HG02981 (cell line): ENCODE data around the gene MDM4.
"Not testable (repeated sequence)": the region's sequence is repeated elsewhere in the genome, so short reads cannot be mapped to it uniquely, and the experiment has no call there.

Experiments
- ATAC-seq: cut with Tn5 transposase; IDR thresholded peaks from one replicate; pipeline ENCODE4 v1.9.1; 2021; ENCODE audit warnings: mild to moderate bottlenecking, moderate library complexity; ENCODE audit not compliant: unreplicated experiment

The MDM4 gene

GRCh38 chr1:204560002-204560401 is 43.8 kb downstream of the MDM4 start:
- ATAC-seq: not testable (repeated sequence)

DNA sequence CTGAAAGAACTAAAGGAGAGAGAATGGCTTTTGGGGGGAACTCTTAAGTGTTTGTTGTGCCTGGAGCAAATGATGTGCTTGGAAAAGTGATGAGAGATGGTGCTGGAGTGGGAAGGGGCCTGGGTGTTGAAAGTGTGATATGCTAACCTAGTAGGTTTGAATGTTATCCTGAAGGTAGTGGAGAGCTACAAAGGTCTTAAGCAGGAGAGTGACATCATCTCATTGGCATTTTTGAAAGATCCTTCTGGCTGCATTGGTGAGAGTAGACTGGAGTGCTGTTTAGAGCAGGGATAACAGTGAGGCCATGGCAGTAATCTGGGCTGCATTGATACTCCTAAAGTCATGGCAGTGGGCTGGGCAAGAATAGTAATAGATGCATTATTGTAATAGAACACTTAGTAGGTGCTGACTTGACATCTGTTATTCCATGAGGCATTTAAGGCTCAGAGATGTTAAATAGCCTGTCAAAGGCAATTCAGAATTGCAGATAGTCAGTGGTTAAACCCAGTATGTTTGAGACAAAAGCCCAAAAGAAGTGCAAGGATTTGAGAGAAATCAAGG is 44.5 kb downstream of the MDM4 start:
- ATAC-seq: no peak

GRCh38 chr1:204562075-204562990 is 46.1 kb downstream of the MDM4 start:
- ATAC-seq: no peak

GRCh38 chr1:204563307-204563706 is 47.1 kb downstream of the MDM4 start:
- ATAC-seq: no peak

DNA sequence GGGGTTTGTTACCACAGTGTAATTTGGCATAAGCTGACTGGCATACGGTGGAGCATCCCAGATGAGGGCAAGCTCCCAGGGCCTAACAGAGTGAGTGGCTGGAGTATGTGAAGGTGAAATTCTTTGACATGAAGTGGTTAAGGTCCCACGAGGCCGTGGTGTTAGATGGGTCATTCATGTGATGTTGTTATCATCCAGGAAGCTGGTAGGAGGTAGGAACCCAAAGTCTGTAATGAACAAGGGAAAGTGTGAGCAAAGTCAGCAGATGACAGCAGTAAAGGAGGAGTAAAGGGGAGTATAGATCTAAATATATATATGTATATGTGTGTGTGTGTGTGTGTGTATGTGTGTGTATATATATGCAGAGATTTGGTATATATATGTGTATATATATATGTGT is 47.6 kb downstream of the MDM4 start:
- ATAC-seq: no peak

DNA sequence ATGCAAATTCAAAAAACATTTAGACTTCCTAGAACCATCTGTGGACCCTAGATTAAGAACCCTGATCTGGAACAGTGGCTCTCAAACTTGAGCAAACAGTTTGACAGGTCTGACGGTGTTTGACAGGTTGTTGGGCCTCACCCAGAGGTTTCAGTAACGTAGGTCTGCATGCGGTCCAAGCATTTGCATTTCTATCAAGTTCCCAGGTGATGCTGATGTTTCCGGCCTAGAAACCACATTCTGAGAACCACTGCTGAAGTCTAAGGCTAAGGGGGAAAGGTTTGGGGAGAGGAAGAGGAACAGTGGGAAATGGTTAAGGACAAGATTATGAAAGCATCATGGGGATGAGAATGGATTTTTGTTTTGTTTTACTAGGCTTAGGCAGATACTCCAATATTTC is 48.6 kb downstream of the MDM4 start:
- ATAC-seq: peak; percentile 86

GRCh38 chr1:204565617-204566582 is 49.7 kb downstream of the MDM4 start:
- peak; percentile 53 for ATAC-seq

- no peak for ATAC-seq
Observed at GRCh38 chr1:204566583-204566955, 50.4 kb downstream of the MDM4 start.

DNA sequence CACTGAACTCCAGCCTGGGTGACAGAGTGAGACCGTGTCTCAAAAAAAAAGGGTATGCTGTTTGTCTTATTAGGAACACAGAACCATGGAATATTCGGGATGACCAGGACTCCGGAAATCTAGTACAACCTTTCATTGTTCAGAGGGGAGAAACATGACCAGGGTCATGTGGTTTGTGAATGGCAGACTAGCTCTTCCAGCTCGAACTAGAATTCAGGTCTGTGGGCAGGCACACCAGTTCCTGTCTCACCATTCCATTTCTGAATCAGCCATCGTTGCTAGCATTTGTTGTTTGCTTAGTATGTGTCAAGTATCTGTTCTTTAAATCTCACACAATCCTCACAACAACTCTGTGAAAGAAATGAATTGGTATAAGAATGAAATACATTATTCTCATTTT is 50.9 kb downstream of the MDM4 start:
- no peak for ATAC-seq

DNA sequence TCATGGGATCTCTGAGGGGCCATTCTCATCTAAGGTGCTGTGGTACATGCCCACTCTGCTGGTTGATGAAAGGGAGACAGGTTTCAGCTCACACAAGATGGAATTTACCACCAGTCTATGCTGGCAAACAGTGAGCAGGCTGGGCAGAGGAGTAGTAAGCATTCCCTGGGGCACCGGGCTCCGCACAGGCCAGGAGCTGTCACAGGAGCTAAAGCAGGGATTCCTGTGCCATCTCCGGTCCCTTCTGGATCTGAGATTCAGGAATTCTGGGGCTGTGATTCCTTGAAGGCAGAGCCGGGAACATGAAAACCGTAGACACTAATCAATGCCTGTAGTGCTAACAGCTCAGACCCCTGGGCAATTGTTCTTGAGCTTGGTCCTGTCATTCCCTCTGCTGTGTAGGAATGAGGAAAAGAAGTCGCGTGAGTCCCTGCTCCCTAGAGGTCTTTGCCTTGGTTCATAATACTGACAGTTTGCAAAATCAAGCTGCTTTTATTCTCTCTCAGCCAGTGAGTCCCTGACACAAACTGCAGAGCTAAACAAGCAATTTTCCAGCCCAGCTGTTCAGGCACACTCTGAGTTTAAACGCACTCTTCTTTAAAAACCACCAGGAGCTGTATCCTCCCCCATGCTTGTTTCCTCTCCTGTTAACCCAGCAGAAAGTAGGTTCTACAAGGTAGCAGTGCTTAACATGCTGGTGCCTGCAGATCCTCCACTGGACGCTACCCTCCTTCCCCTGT is 52.5 kb downstream of the MDM4 start:
- ATAC-seq: no peak

DNA sequence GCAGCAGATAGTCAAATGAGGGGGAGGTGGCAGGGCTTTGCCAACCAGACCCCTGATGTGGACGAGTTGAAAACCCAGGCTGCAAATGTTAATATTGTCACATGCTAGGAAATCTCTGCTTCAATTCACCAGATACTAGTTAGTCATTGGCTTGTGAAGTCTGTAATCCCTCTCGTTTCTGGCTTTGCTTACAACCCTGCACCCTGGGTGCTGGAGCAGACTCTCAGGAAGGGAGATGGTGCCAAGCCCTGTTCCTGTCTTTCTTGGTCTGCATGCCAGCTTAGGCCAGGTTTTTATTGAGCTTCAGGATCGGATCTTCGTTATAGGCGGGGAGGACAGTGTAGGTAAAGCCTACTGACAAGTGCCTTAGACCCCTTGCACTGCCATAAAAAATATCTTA is 53.3 kb downstream of the MDM4 start:
- ATAC-seq: no peak

DNA sequence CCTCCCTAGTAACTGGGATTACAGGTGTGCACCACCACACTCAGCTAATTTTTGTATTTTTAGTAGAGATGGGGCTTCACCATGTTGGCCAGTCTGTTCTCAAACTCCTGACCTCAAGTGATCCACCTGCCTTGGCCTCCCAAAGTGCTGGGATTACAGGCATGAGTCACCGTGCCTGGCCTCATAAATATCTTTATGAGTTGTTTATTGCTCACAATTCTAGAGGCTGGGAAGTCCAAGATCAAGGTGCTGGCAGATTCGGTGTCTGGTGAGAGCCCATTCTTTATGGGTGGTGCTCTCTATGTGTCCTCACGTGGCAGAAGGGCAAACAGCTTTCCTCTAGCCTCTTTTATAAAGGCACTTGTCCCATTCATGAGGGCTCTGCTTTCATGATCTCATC is 53.8 kb downstream of the MDM4 start:
- not testable (repeated sequence) for ATAC-seq

- no peak for ATAC-seq
Observed at GRCh38 chr1:204571128-204571527, 54.9 kb downstream of the MDM4 start.

GRCh38 chr1:204571631-204572030 is 55.4 kb downstream of the MDM4 start:
- ATAC-seq: no peak

- no peak for ATAC-seq
Observed at GRCh38 chr1:204572923-204573922, 57.0 kb downstream of the MDM4 start.

- no peak for ATAC-seq
Observed at GRCh38 chr1:204574016-204574864, 58.0 kb downstream of the MDM4 start.

DNA sequence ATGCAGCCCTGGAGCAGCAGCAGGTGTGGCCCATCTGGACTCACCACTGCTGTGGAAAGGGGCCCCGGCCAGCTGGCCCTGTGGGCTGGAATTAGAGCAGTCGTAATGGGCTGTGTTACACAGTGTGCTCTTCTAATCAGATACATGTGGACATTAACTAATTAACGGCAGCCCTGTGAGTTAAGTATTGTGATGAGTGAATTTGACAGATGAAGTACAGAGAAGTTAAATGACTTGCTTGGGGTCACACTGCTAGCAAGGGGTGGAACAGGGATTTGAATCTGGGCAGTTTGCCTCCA is 58.6 kb downstream of the MDM4 start:
- no peak for ATAC-seq

DNA sequence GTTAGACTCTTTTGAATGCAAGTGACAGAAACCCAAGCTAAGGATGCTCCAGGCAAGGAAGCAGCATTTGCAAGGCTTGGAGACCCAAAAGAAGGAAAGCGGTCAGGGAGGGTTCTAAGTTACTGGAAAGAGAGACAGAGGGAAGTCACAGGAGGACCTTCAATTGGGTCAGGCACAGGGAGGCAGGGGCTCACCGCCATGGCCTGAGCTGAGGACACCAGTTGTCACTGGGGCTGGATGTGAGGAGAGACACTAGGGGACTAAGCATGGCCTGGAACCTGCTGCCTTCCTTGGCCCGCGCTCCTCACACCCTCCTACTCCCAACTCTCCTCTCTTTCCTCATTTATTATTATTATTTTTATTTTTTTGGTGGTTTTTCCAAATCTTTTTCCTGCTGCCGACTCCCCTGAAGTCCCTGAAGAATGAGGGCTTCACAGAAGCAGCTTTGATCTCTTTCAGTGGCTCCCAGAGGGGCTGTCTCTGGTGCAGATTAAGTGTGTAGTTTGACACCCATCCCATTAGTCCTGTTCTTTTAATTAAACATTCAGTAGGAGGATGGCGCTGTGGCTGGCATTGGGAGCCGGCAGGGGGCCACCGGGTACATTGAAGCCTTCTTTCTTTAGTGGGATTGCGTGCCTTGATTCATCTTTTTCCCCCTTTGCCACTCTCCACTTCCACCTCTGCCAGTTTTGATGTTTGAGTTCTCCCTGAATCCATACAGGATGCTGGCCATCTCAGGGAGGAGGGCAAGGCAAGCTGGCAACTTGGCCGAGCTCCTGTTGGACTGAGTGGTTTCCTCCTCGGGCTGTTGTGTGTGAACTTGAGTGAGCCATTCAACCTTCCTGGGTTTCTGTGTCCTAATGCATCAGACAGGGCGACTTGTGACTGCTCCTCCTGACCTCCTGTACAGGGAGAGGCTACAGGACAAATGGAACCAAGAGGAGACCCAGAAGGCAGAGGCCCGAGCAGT is 59.3 kb downstream of the MDM4 start:
- no peak for ATAC-seq
